Keratinocyte (primary cell): ENCODE measurements around the gene TNS2.

Experiments used
- EZH2 ChIP-seq: IDR thresholded peaks from one replicate; pipeline ENCODE4 v1.6.1; 2012; ENCODE audit warnings: inconsistent platforms, mild to moderate bottlenecking, low read length, moderate library complexity
- TF ChIP-seq, protein P1 (sequence below), 3 experiments: IDR thresholded peaks in 1 of 3; conservative IDR thresholded peaks in 1 of 3; optimal IDR thresholded peaks in 1 of 3; 2 replicates in 2 of 3; 3 replicates in 1 of 3; pipeline versions ENCODE3 to v1.5.1; 2011; ENCODE audit warnings: low read length in 3 of 3, mild to moderate bottlenecking in 3 of 3, moderate library complexity in 2 of 3, control low read depth in 1 of 3, inconsistent platforms in 1 of 3; ENCODE audit not compliant: insufficient read depth in 2 of 3; ENCODE audit errors: extremely low read depth in 1 of 3

DNA sequence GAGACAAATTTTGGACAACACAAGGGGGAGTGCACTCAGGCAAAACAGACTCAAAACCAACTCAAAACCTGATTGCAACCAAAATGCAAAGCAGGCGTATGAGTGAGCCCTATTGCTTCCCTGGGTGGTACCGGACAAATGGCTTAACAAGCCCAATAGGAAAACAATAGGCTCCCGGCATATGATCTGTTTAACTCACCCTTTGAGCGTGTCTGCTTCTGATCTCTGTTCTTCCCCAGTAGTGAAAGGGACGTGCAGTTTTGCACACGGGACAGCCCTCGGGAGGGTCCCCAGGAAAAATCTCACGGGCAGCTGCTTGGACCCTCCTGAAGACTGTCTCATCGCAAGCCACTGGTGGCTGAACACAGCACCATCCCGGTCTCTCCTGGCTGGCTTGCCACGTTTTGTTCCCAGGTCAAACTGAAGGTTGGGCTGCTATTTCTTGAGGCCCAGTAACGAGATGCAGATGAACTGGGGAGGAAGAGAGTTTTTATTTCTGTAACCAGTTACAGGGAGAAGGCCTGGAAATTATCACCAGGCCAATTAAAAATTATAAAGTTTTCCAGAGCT is 63.4 kb downstream of the TNS2 start:
- TF ChIP-seq, protein P1, sequence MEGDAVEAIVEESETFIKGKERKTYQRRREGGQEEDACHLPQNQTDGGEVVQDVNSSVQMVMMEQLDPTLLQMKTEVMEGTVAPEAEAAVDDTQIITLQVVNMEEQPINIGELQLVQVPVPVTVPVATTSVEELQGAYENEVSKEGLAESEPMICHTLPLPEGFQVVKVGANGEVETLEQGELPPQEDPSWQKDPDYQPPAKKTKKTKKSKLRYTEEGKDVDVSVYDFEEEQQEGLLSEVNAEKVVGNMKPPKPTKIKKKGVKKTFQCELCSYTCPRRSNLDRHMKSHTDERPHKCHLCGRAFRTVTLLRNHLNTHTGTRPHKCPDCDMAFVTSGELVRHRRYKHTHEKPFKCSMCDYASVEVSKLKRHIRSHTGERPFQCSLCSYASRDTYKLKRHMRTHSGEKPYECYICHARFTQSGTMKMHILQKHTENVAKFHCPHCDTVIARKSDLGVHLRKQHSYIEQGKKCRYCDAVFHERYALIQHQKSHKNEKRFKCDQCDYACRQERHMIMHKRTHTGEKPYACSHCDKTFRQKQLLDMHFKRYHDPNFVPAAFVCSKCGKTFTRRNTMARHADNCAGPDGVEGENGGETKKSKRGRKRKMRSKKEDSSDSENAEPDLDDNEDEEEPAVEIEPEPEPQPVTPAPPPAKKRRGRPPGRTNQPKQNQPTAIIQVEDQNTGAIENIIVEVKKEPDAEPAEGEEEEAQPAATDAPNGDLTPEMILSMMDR (optimal IDR thresholded peaks at IDR 0.05 in 1 of 3, IDR thresholded peaks at IDR 0.05 in 1 of 3, conservative IDR thresholded peaks at IDR 0.05 in 1 of 3; ENCODE audit: extremely low read depth in 1 of 3, insufficient read depth in 2 of 3, low read length in 3 of 3), result no peak
- no peak for TF ChIP-seq EZH2
